Measurements from ENCODE around the gene CAST.

The CAST gene

DNA sequence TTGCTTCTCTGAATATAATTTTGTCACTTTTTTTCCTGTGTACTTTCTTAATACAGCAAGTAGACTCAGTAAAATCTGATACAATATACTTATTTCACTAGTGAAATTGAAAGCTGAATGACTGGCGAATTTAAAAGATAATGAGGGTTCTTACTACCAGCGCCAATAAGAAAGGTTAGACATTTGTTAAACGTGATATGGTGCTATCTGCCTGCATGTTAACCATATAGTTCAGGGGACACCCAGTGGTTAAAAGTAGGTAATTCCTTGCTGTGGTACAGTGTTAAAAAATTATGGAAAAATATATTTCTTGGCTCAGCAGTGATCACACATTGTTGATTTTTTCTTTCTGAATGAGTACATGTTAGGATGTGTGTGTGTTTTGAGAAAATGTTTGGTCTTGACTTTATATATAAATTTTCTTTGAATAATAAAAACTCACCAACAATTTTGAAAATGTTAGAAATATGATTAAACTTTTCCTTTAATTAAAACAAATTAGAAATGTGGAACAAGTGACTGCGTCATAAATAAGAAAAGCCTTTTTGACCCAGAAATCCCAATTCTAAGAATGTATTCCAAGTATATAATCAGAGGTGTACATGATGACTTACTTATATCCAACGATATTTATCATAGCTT is 25.8 kb downstream of the CAST start:
- TF ChIP-seq, protein P1, sequence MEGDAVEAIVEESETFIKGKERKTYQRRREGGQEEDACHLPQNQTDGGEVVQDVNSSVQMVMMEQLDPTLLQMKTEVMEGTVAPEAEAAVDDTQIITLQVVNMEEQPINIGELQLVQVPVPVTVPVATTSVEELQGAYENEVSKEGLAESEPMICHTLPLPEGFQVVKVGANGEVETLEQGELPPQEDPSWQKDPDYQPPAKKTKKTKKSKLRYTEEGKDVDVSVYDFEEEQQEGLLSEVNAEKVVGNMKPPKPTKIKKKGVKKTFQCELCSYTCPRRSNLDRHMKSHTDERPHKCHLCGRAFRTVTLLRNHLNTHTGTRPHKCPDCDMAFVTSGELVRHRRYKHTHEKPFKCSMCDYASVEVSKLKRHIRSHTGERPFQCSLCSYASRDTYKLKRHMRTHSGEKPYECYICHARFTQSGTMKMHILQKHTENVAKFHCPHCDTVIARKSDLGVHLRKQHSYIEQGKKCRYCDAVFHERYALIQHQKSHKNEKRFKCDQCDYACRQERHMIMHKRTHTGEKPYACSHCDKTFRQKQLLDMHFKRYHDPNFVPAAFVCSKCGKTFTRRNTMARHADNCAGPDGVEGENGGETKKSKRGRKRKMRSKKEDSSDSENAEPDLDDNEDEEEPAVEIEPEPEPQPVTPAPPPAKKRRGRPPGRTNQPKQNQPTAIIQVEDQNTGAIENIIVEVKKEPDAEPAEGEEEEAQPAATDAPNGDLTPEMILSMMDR (IDR thresholded peaks at IDR 0.05; ENCODE audit: insufficient read depth, low read length, poor library complexity, severe bottlenecking), result peak; percentile 33
- TF ChIP-seq EZH2phosphoT487 (conservative IDR thresholded peaks at IDR 0.05; ENCODE audit: low read length), result no peak
- no peak overlapping the region for H3K4me3 ChIP-seq (ENCODE audit: insufficient read depth, low read length, poor library complexity, severe bottlenecking)
- H3K9me3 ChIP-seq (ENCODE audit: insufficient read depth, low read length), result no peaks in the 10 kb centered on the region
- no peak overlapping the region for H2AFZ ChIP-seq (ENCODE audit: low read depth, low read length, severe bottlenecking)
- H3F3A ChIP-seq (ENCODE audit: insufficient read depth), result no peaks in the 10 kb centered on the region
- H3K4me2 ChIP-seq (ENCODE audit: low read depth, low read length, poor library complexity, severe bottlenecking), result peak overlapping the region; percentile 58
- H3K27ac ChIP-seq (ENCODE audit: low read depth, low read length), result no peak overlapping the region
- no peaks in the 10 kb centered on the region for H3K36me3 ChIP-seq (ENCODE audit: low read length)
- H3K9me2 ChIP-seq (replicated peaks; ENCODE audit: insufficient read depth, low read length), result no peaks in the 10 kb centered on the region
- no peaks in the 10 kb centered on the region for H3K79me2 ChIP-seq (ENCODE audit: insufficient read depth, low read length)
- no peaks in the 10 kb centered on the region for H3K27me3 ChIP-seq (ENCODE audit: low read length)
- H3K9ac ChIP-seq (ENCODE audit: low read length), result 0 out of 2 replicates have a peak overlapping the region, but pooled peaks have one; percentile 9
- H4K20me1 ChIP-seq (ENCODE audit: low read depth, low read length), result no peaks in the 10 kb centered on the region

DNA sequence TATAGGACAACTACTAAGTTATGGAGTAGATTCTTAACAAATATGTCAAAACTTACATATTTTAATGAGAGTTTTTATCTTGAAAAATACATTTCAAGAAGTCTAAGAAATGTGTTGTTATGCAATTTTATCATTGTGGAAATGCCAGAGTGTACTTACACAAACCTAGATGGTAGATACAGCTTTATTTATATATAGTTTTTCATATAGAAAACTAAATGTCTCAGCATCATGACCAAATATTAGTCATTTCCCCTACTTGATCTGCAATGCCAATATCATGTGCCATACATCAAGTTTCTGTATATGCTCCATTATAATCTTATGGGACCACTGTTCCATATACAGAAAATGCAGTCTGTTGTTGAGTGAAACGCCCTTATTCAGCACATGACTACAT is 28.7 kb downstream of the CAST start:
- H3K9me3 ChIP-seq (ENCODE audit: insufficient read depth, low read length), result no peaks in the 10 kb centered on the region
- no peak overlapping the region for H2AFZ ChIP-seq (ENCODE audit: low read depth, low read length, severe bottlenecking)
- no peaks in the 10 kb centered on the region for H3F3A ChIP-seq (ENCODE audit: insufficient read depth)
- no peaks in the 10 kb centered on the region for H3K9me2 ChIP-seq (replicated peaks; ENCODE audit: insufficient read depth, low read length)
- no peaks in the 10 kb centered on the region for H3K36me3 ChIP-seq (ENCODE audit: low read length)
- H3K79me2 ChIP-seq (ENCODE audit: insufficient read depth, low read length), result no peaks in the 10 kb centered on the region
- no peak overlapping the region for H3K4me2 ChIP-seq (ENCODE audit: low read depth, low read length, poor library complexity, severe bottlenecking)
- no peaks in the 10 kb centered on the region for H3K27me3 ChIP-seq (ENCODE audit: low read length)
- H4K20me1 ChIP-seq (ENCODE audit: low read depth, low read length), result no peaks in the 10 kb centered on the region
- no peak overlapping the region for H3K27ac ChIP-seq (ENCODE audit: low read depth, low read length)
- no peak overlapping the region for H3K4me3 ChIP-seq (ENCODE audit: insufficient read depth, low read length, poor library complexity, severe bottlenecking)
- TF ChIP-seq, protein P1 (IDR thresholded peaks at IDR 0.05; ENCODE audit: insufficient read depth, low read length, poor library complexity, severe bottlenecking), result no peak
- TF ChIP-seq EZH2phosphoT487 (conservative IDR thresholded peaks at IDR 0.05; ENCODE audit: low read length), result no peak
- H3K9ac ChIP-seq (ENCODE audit: low read length), result no peak overlapping the region

DNA sequence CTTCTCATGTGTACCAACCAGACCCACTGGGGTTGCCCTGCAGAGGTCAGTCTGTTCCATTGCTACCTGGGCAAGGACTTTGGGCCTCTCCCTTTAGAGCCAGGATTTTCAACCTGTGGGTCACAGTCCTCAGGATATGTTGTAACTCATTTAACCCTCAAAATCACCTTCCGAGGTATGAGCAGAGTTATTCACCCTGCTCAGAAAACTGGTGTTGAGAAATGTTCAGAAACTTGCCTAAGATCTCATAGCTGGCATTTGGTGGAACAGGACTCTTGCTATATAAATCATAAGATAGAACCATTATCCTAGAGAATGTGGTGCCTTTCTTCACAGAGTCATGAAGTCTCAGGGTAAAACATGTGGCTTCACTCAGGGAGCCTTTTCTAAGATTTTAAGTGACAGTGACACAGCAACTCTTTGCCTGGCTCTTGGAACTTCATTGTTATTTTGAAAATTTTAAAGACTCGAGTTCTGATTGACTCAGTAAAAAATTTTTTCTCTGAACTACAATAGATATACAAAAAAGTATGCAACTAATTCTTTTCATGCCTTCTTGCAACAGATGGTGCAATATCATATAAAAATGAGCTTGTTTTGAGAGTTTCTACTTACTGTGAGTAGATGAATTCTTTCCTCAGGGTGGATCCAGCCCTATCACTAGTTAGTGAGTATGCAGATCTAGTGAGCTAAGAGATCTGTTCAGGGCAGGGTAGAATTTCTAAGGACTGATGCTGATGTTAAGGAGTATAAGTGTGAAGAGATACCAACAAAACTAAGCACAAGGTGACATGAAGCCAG is 29.5 kb downstream of the CAST start:
- Histone ChIP-seq H3K27ac (ENCODE audit: low read depth, low read length) (no peak overlapping the region), H3F3A (ENCODE audit: insufficient read depth) (no peaks in the 10 kb centered on the region)

More for the DNA sequence above, 29.5 kb downstream of the CAST start:
- Histone ChIP-seq H3K4me2 (ENCODE audit: low read depth, low read length, poor library complexity, severe bottlenecking) (no peak overlapping the region), H3K9ac (ENCODE audit: low read length) (no peak overlapping the region), H2AFZ (ENCODE audit: low read depth, low read length, severe bottlenecking) (no peak overlapping the region), H3K9me2 (replicated peaks; ENCODE audit: insufficient read depth, low read length) (no peaks in the 10 kb centered on the region), H3K4me3 (ENCODE audit: insufficient read depth, low read length, poor library complexity, severe bottlenecking) (no peak overlapping the region), H3K9me3 (ENCODE audit: insufficient read depth, low read length) (no peaks in the 10 kb centered on the region), H4K20me1 (ENCODE audit: low read depth, low read length) (no peaks in the 10 kb centered on the region), H3K79me2 (ENCODE audit: insufficient read depth, low read length) (no peaks in the 10 kb centered on the region), H3K36me3 (ENCODE audit: low read length) (no peaks in the 10 kb centered on the region), H3K27me3 (ENCODE audit: low read length) (no peaks in the 10 kb centered on the region)
- TF ChIP-seq EZH2phosphoT487 (conservative IDR thresholded peaks at IDR 0.05; ENCODE audit: low read length), result no peak
- TF ChIP-seq, protein P1 (IDR thresholded peaks at IDR 0.05; ENCODE audit: insufficient read depth, low read length, poor library complexity, severe bottlenecking), result no peak

All from SU-DHL-6 (cell line).